ENCODE results near the gene NCOA7. TPM values are rescaled to one million over a fixed set of nuclear protein-coding genes. Genes with fewer than 3 reads are reported as not detected.

Gene NCOA7
- total RNA-seq, 1 experiment from 2014 or later: 13.8 TPM

GRCh38 chr6:125818772-125819260 is 28.1 kb downstream of the NCOA7 start (continued):
- TF ChIP-seq FOSL1 (IDR thresholded peaks at IDR 0.05; ENCODE audit: low read depth): no peak
- TF ChIP-seq ZNF274 (IDR thresholded peaks at IDR 0.05; ENCODE audit: low read depth, low read length): no peak
- TF ChIP-seq ATF3 (IDR thresholded peaks at IDR 0.05): no peak
- TF ChIP-seq TCF7L2 (IDR thresholded peaks at IDR 0.05; ENCODE audit: borderline replicate concordance, extremely low read depth, insufficient read depth, insufficient read length): no peak
- TF ChIP-seq EZH2 (IDR thresholded peaks at IDR 0.05): no peak
- TF ChIP-seq JUND (IDR thresholded peaks at IDR 0.05): no peak
- no peak for TF ChIP-seq EZH2phosphoT487 (IDR thresholded peaks at IDR 0.05; ENCODE audit: borderline replicate concordance)
- TF ChIP-seq REST (IDR thresholded peaks at IDR 0.05; ENCODE audit: low read depth): no peak
- TF ChIP-seq SP1 (IDR thresholded peaks at IDR 0.05; ENCODE audit: low read depth): no peak
- TF ChIP-seq RAD21 (IDR thresholded peaks at IDR 0.05; ENCODE audit: low read depth): no peak

GRCh38 chr6:125819535-125820326 is 29.0 kb downstream of the NCOA7 start:
- no TSS peak for BruUV-seq (replicated peaks)
- Histone ChIP-seq H3K4me3 (replicated peaks in 1 of 2; ENCODE audit: low read depth in 1 of 2, low read length in 2 of 2) (no peak overlapping the region), H3K9ac (ENCODE audit: low read length) (no peak overlapping the region), H2AFZ (ENCODE audit: low read depth, low read length, poor library complexity, severe bottlenecking) (no peak overlapping the region), H3K9me2 (ENCODE audit: insufficient read depth) (no peaks in the 10 kb centered on the region), H4K20me1 (ENCODE audit: insufficient read depth) (no peaks in the 10 kb centered on the region), H3K36me3 (ENCODE audit: control insufficient read depth in 1 of 2, insufficient read depth in 2 of 2, low read length in 2 of 2) (no peaks in the 10 kb centered on the region), H3K79me2 (ENCODE audit: insufficient read depth, low read length) (no peaks in the 10 kb centered on the region), H3K4me1 (ENCODE audit: control insufficient read depth in 1 of 2, insufficient read depth in 2 of 2, low read length in 2 of 2) (peaks cover 11 to 14% of the 10 kb centered on the region in 2 experiments), H3K27ac (ENCODE audit: low read depth, low read length) (no peak overlapping the region), H3K9me3 (ENCODE audit: control insufficient read depth in 1 of 2, insufficient read depth in 1 of 2, low read depth in 1 of 2, low read length in 2 of 2) (no peaks in the 10 kb centered on the region), H3K4me2 (ENCODE audit: low read length) (no peak overlapping the region), H3K27me3 (ENCODE audit: insufficient read depth, low read length) (no peaks in the 10 kb centered on the region)
- no peak for ATAC-seq
- RAD21 ChIA-PET (ENCODE audit: low non-redundant PET in 1 of 2, low total read pairs in 2 of 2, uncharacterized antibody in 2 of 2, unreplicated experiment in 2 of 2): no interaction called here
- intact Hi-C loops (cut with micrococcal nuclease): no loop called here
- POLR2A ChIA-PET: no interaction called here
- DNase-seq (ENCODE audit: low read depth, low spot score): no peak
- CTCF ChIA-PET: no interaction called here
- TF ChIP-seq YY1 (IDR thresholded peaks at IDR 0.05; ENCODE audit: extremely low read depth, insufficient replicate concordance, low read depth, low read length) (no peak), RAD21 (IDR thresholded peaks at IDR 0.05; ENCODE audit: low read depth) (no peak), MAX (IDR thresholded peaks at IDR 0.05) (no peak), FOSL1 (IDR thresholded peaks at IDR 0.05; ENCODE audit: low read depth) (no peak), REST (IDR thresholded peaks at IDR 0.05; ENCODE audit: low read depth) (no peak), SRF (IDR thresholded peaks at IDR 0.05; ENCODE audit: low read depth) (no peak), EZH2 (IDR thresholded peaks at IDR 0.05) (no peak), CEBPB (IDR thresholded peaks at IDR 0.05; ENCODE audit: low read depth) (no peak), SIN3A (IDR thresholded peaks at IDR 0.05; ENCODE audit: low read depth) (no peak), TCF7L2 (IDR thresholded peaks at IDR 0.05; ENCODE audit: borderline replicate concordance, extremely low read depth, insufficient read depth, insufficient read length) (no peak), ZFX (IDR thresholded peaks at IDR 0.05) (no peak), POLR2AphosphoS5 (IDR thresholded peaks at IDR 0.05; ENCODE audit: low read depth, low read length) (no peak), ELF1 (IDR thresholded peaks at IDR 0.05; ENCODE audit: borderline replicate concordance, low read depth) (no peak)
